Colonic mucosa (tissue), 4 donors: ENCODE data around the gene NAP1L2. TPM values are rescaled to one million over a fixed set of nuclear protein-coding genes. Genes with fewer than 3 reads are reported as not detected.
"Not testable (repeated sequence)": the region's sequence is repeated elsewhere in the genome, so short reads cannot be mapped to it uniquely, and the experiment has no call there.

ENCODE experiments used
- DNase-seq: peaks from one replicate; pipeline ENCODE4 v3.0.0-alpha.2; 2020
- H3K27ac ChIP-seq: fragments of 200-600 bp; one replicate; pipeline ENCODE4 v1.8.0; 2021
- H3K27me3 ChIP-seq: fragments of 200-600 bp; one replicate; pipeline ENCODE4 v1.8.0; 2021
- H3K36me3 ChIP-seq: fragments of 200-600 bp; one replicate; pipeline ENCODE4 v1.8.0; 2021
- H3K4me1 ChIP-seq: fragments of 200-600 bp; one replicate; pipeline ENCODE4 v1.8.0; 2021; ENCODE audit warnings: mild to moderate bottlenecking
- H3K4me3 ChIP-seq: fragments of 200-600 bp; one replicate; pipeline ENCODE4 v1.8.0; 2021
- H3K9ac ChIP-seq, 2 donors: one replicate each; pipeline ENCODE4 v1.7.0; 2013; ENCODE audit warnings: control low read depth in 2 of 2, low read depth in 2 of 2, low read length in 2 of 2
- H3K9me3 ChIP-seq: fragments of 200-600 bp; one replicate; pipeline ENCODE4 v1.8.0; 2021
- CTCF ChIP-seq: fragments of 200-600 bp; IDR thresholded peaks from one replicate; pipeline ENCODE4 v1.8.0; 2022; ENCODE audit warnings: antibody characterized with exemption, mild to moderate bottlenecking
- intact Hi-C: fragments of 100-400 bp; cut with DNase I; formaldehyde crosslinking; loops from one replicate; pipeline ENCODE4 v1.14.1; 2022
- total RNA-seq, 2 donors: library from RNA; stranded (reverse); fragmentation: NEBNext Ultra II Directional in 1 of 2; extraction: Animal tissue kit (Norgen Biotek cat#: 25700) in 1 of 2; gene quantifications; one replicate each; pipeline ENCODE4 v1.2.1, GENCODE V29; 2021
- donor health status: healthy.
- donor health status: DM: no; HTN: no; CAD: no.
- donor health status: DM: no; HTN: no; CAD: no.

NAP1L2 gene
- total RNA-seq, 2 donors from 2014 or later: 1.8 to 2.1 TPM

- Histone ChIP-seq H3K36me3 (no peaks in the 10 kb centered on the region), H3K9ac (peak overlapping the region in 1 of 2 donors; percentile 19), H3K27ac (peak overlapping the region; percentile 25), H3K4me1 (no peaks in the 10 kb centered on the region), H3K9me3 (no peaks in the 10 kb centered on the region), H3K4me3 (peak overlapping the region; percentile 40), H3K27me3 (no peaks in the 10 kb centered on the region)
- TF ChIP-seq CTCF: no peak
- intact Hi-C loops: no loop called here
- DNase-seq: no peak
Measured at GRCh38 chrX:73213734-73214425, 771 bp downstream of the NAP1L2 start.

- H3K36me3 ChIP-seq: no peaks in the 10 kb centered on the region
- no peaks in the 10 kb centered on the region for H3K9me3 ChIP-seq
- H3K27ac ChIP-seq: no peak overlapping the region
- no peak for TF ChIP-seq CTCF
- intact Hi-C loops: no loop called here
- no peaks in the 10 kb centered on the region for H3K4me1 ChIP-seq
- no peak overlapping the region for H3K4me3 ChIP-seq
- no peak overlapping the region for H3K9ac ChIP-seq
- no peak for DNase-seq
- no peaks in the 10 kb centered on the region for H3K27me3 ChIP-seq
Measured at GRCh38 chrX:73206366-73206765, 8.3 kb downstream of the NAP1L2 start.

- Histone ChIP-seq H3K9me3 (no peaks in the 10 kb centered on the region), H3K9ac (no peak overlapping the region), H3K36me3 (no peaks in the 10 kb centered on the region), H3K27ac (no peak overlapping the region), H3K4me1 (no peaks in the 10 kb centered on the region), H3K27me3 (no peaks in the 10 kb centered on the region), H3K4me3 (no peak overlapping the region)
- intact Hi-C loops: no loop called here
- DNase-seq: no peak
- no peak for TF ChIP-seq CTCF
Measured at GRCh38 chrX:73182502-73183114, 32.0 kb downstream of the NAP1L2 start.

- H3K27me3 ChIP-seq, H3K9me3 ChIP-seq, H3K27ac ChIP-seq, H3K4me1 ChIP-seq, H3K9ac ChIP-seq, intact Hi-C loops, H3K4me3 ChIP-seq, DNase-seq, H3K36me3 ChIP-seq: not testable (repeated sequence)
Measured at GRCh38 chrX:73168945-73169344, 45.7 kb downstream of the NAP1L2 start.

Other genes starting within 250 kb of the NAP1L2 start
- not detected for gene PABPC1L2B, start 211.9 kb downstream of the NAP1L2 start, total RNA-seq
- gene PABPC1L2A, start 135.3 kb downstream of the NAP1L2 start, total RNA-seq: not detected
- not detected for gene CDX4, start 232.2 kb upstream of the NAP1L2 start, total RNA-seq